Measurements from ENCODE around the gene RGL2. TPM values are rescaled to one million over a fixed set of nuclear protein-coding genes. Genes with fewer than 3 reads are reported as not detected.

Gene RGL2
- total and polyA plus RNA-seq, 2 of the 13 experiments (the other 11 are each of a cell fraction or from before 2014, with no cell fraction given) = 22.9 to 47.4 TPM

- 0 out of 2 replicates have a peak, but pooled peaks have one; percentile 2 for TF ChIP-seq ARHGAP35 (CRISPR knock-in tag; IDR thresholded peaks at IDR 0.05; ENCODE audit: borderline replicate concordance)
- TF ChIP-seq NR2F2 (IDR thresholded peaks at IDR 0.05; ENCODE audit: borderline replicate concordance, low read depth) = 0 out of 2 replicates have a peak, but pooled peaks have one; percentile 1
- TF ChIP-seq ZNF558 (CRISPR knock-in tag; IDR thresholded peaks at IDR 0.05; ENCODE audit: borderline replicate concordance) = no peak; the same call in 1 of the 2 replicates
- TF ChIP-seq HNRNPH1 (optimal IDR thresholded peaks at IDR 0.05; ENCODE audit: low read depth, low read length) = peak; percentile 58
- no peak for TF ChIP-seq ZBTB42 (CRISPR knock-in tag; IDR thresholded peaks at IDR 0.05)
- 0 out of 2 replicates have a peak, but pooled peaks have one; percentile 5 for TF ChIP-seq ZFP82 (CRISPR knock-in tag; IDR thresholded peaks at IDR 0.05; ENCODE audit: borderline replicate concordance)
- TF ChIP-seq ZNF44 (CRISPR knock-in tag; IDR thresholded peaks at IDR 0.05) = 0 out of 2 replicates have a peak, but pooled peaks have one; percentile 58
- TF ChIP-seq ZMYM4 (CRISPR knock-in tag; IDR thresholded peaks at IDR 0.05) = no peak
- TF ChIP-seq ZNF142 (CRISPR knock-in tag; IDR thresholded peaks at IDR 0.05) = 0 out of 2 replicates have a peak, but pooled peaks have one; percentile 6
- peak; percentile 40; the same call in 1 of the 2 replicates for TF ChIP-seq NFATC3 (CRISPR knock-in tag; IDR thresholded peaks at IDR 0.05)
- TF ChIP-seq ZNF160 (CRISPR knock-in tag; IDR thresholded peaks at IDR 0.05) = no peak
These were observed 26.2 kb downstream of the RGL2 start (continued) for GRCh38 chr6:33272275-33273128.

Measured in HepG2 (cell line).